ENCODE results near the gene KRTAP4-3.
"Not testable (repeated sequence)": the region's sequence is repeated elsewhere in the genome, so short reads cannot be mapped to it uniquely, and the experiment has no call there.

Gene KRTAP4-3

DNA sequence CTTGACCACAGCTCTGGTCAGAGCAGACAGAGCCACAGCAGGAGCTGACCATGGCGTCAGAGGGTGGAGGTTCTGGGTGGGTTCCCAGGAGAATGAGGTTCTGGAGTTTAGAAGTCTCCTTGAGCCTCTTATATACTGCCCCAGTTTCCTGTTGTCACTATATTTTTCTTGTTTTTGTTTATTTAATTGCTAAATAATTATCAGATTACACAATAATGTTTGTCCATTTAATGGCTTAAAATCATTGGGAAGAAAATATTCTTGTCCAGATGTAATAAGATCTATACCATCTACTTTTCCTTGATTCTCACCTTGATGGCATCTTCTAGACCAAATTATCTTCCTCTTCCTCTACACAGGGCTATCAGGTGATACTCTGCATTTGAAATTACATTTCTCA, at the start of gene KRTAP4-3:
Gene KRTAP4-3, minus strand, starts transcription at position 101 of the 400 bp plus-strand sequence. Its CDS starts 49 bp downstream, at position 52.
- no peak for DNase-seq (ENCODE audit: extremely low read depth in 1 of 2, low read depth in 1 of 2)

DNA sequence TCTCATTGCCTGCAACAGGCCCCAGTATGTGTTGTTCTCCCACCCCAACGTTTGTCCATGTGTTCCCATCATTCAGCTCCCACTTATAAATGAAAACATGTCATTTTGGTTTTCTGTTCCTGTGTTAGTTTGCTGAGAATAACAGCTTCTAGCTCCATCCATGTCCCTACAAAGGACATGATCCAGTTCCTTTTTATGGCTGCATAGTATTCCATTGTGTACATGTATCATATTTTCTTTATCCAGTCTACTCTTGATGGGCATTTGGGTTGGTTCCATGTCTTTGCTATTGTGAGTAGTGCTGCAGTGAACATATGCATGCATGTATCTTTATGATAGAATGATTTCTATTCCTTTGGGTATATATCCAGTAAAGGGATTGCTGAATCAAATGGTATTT, 47.7 kb upstream of the KRTAP4-3 start:
- no peak for DNase-seq (ENCODE audit: extremely low read depth in 1 of 2, low read depth in 1 of 2)

DNA sequence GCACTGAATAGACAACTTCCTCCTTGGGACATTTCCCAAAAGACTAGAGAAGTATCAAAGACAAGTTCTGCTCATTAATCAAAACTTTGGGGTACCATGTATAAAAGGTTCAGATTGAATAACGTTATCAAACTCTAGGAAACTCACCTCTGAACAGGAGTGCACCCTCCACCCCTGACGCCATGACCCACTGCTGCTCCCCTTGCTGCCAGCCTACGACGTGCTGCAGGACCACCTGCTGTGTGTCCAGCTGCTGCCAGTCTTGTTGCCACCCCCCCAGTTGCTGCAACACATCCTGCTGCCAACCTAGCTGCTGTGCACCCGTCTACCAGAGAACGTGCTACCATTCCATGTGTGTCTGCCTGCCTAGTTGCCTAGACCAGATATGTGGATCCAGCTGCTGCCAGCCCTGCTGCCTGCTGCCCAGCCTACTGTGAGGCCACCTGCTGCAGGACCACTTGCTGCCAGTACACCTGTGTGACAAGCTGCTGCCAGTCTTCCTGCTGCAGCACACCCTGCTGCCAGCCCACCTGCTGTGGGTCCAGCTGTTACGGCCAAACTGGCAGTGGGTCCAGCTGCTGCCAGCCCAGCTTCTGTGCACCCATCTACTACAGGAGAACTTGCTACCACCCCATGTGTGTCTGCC, 44.6 kb upstream of the KRTAP4-3 start:
- no peak for DNase-seq (ENCODE audit: extremely low read depth in 1 of 2, low read depth in 1 of 2)

DNA sequence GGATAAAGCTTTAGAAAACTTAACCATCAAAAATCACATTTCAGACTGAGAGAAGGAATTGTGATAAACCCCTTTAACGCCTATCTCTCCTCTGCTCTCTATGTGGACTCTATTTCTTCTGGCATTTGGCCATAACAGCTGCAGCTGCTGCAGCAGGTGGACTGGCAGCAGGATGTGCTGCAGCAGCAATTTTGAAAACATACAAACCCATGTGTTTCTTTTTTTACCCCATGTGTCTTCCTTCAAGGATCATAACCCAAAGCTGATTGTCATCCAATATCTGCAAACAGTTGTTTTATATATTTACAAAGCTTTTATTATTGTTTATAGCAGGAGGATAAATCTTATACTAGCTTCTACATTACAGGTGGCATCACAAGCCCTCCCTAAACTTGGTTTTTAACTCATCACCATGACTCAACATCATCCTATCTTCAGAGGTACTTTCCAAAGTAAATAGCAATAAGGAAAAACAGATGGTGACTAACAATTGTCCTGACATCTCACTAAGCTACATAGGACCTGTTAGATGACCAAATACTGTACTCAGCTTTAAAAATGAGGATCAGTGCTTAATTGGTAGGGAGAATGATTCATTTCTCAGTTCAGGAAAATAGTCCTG, 43.9 kb upstream of the KRTAP4-3 start:
- DNase-seq (ENCODE audit: extremely low read depth in 1 of 2, low read depth in 1 of 2) = no peak

DNA sequence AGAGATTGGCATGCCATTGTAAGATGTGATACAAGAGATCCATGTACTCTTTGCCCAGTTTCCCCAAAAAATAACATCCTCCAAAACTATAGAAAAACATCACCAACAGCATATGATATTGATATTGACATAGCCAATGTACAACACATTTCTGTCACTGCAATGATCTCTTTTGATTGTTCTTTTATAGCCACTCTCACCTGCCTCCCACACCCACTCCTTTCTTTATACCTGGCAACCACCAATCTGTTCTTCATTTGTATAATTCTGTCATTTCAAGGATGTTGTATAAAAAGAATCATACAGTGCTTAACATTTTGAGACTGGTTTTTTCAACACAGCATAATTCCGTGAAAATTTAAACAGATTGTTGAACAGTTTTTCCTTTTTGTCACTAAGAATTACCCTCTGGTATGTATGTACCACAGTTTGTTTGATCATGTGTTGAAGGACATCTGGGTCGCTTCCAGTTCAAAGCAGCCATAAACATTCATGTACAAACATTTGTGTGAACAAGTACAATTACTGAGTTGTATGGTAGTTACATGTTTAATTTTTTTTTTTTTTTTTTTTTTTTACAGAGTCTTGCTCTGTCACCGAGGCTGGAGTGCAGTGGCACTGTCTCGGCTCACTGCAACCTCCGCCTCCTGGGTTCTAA, 31.5 kb upstream of the KRTAP4-3 start:
- DNase-seq (ENCODE audit: extremely low read depth in 1 of 2, low read depth in 1 of 2) = no peak

DNA sequence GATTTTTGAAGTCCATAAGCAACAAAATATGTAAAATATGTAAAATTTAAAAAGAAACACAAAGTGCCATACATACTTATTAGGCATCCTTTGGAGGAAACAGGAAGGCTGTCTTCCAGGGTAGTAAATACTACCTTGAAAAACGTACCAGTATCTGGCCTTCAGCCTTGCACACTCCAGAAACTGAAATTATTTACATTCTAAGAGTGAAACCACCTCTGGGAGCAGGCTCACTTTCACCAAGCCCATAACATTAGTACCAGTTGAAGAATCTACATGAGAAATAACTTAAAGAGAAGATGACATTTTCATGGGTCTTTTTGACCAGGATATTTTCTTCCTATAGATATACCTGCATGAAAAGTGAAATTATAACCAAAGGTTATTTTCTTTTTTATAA, 28.0 kb upstream of the KRTAP4-3 start:
- no peak for DNase-seq (ENCODE audit: extremely low read depth in 1 of 2, low read depth in 1 of 2)

DNA sequence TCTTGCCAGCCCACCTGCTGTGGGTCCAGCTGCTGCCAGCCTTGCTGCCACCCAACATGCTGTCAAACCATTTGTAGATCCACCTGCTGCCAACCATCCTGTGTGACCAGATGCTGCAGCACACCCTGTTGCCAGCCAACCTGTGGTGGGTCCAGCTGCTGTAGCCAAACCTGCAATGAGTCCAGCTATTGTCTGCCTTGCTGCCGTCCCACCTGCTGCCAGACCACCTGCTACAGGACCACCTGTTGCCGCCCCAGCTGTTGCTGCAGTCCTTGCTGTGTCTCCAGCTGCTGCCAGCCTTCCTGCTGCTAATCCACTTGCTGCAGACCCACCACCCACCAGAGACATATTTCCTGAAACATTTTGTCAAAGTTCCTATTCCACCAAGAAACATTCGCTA, 22.3 kb upstream of the KRTAP4-3 start:
- DNase-seq (ENCODE audit: extremely low read depth in 1 of 2, low read depth in 1 of 2) = no peak

DNA sequence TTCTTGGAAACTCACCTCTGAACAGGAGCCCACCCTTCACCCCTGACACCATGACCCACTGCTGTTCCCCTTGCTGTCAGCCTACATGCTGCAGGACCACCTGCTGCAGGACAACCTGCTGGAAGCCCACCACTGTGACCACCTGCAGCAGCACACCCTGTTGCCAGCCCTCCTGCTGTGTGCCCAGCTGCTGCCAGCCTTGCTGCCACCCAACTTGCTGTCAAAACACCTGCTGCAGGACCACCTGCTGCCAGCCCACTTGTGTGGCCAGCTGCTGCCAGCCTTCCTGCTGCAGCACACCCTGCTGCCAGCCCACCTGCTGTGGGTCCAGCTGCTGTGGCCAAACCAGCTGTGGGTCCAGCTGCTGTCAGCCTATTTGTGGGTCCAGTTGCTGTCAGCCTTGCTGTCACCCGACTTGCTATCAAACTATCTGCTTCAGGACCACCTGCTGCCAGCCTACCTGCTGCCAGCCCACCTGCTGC, 21.9 kb upstream of the KRTAP4-3 start, which contains the start of gene KRTAP9-1:
Gene KRTAP9-1, plus strand, starts transcription at position 51 of the 482 bp plus-strand sequence. Its CDS starts 0 bp downstream, at position 51.
- not testable (repeated sequence) for DNase-seq (ENCODE audit: extremely low read depth in 1 of 2, low read depth in 1 of 2)

DNA sequence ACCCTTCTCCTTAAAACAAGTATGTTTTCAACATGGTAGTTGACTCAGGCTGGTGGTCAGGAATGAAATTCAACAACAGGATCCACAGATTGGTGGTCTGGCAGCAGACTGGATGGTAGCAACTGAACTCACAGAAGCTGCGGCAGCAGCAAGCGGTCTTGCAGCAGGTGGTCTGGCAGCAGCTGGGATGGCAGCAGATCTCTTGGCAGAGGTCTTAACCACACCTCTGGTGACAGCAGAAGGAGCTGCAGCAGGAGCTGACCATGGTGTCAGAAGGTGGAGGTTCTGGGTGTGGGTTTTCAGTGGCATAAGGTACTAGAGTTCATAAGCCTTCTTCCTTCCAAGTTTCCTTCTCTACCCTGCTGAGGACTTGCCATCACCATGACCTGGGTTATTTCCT, 18.9 kb upstream of the KRTAP4-3 start:
- DNase-seq (ENCODE audit: extremely low read depth in 1 of 2, low read depth in 1 of 2) = no peak

DNA sequence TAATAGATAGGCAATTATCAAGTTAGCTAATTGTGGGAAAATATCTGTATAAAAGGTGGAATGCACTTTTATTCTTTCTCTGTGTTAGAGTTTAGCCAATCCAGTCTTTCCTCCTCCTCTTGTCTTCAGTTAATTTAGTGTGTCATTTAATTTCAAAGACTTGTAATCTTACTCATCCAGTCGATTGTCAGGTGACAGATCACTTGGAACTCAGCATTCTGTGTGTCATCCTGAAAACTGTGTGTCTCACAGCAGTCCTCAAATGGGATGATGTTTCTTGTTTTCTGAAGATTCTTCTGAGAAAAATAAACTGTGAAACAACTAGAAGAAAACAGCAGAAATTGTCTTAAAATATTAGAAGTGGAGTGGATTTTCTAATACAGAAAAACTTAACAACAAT, 17.0 kb upstream of the KRTAP4-3 start:
- no peak for DNase-seq (ENCODE audit: extremely low read depth in 1 of 2, low read depth in 1 of 2)

DNA sequence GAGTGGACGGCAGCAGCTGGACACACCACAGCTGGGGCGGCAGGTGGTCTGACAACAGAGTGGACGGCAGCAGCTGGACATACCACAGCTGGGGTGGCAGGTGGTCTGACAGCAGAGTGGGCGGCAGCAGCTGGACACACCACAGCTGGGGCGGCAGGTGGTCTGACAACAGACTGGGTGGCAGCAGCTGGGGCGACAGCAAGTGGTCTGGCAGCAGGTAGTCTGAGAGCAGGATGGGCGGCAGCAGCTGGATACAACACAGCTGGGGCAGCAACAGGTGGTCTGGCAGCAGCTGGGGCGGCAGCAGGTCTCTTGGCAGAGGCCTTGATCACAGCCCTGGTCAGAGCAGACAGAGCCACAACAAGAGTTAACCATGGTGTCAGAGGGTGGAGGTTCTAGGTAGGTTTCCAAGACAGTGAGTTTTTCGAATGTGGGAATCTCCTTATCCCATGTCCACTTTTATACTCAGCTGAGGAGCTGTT, 16.5 kb upstream of the KRTAP4-3 start, which contains the start of gene KRTAP4-1:
Gene KRTAP4-1, minus strand, starts transcription at position 432 of the 482 bp plus-strand sequence. Its CDS starts 57 bp downstream, at position 375.
- no peak for DNase-seq (ENCODE audit: extremely low read depth in 1 of 2, low read depth in 1 of 2)

DNA sequence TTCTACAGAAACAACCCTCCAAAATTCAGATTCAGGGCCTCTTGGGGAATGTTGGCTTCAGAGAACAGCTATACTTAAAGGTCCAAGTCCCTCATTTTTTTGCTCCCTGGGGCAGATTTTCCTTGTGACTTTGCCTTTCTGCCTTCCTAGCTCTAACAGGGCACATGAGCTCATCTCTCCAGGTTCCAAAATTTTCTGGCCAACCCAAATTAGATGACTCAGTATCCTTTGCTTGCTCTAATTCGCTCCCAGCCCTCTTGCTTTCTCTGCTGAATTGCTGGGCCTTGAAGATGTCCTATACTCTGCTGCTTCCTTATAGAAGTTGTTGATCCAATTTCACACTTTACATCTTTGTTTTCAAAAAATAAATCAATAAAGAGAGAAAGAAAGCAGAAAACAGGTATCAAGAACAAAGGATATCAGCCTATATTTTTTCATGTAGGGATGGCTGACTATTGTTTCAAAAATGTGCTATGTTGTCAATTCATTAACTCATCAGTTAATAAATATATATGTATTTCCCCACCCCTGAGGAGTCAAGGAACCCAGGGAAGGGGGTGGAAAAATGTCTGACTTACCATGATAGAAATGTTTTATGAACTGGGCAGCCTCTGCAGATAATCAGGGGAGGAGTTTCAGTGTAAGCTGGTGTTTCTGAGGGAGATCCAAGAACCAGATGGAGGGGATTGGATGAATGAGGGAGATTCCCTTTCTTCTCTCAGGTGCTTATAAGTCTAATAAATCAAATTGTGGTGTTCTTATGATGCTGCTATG, 11.0 kb upstream of the KRTAP4-3 start:
- DNase-seq (ENCODE audit: extremely low read depth in 1 of 2, low read depth in 1 of 2) = no peak

DNA sequence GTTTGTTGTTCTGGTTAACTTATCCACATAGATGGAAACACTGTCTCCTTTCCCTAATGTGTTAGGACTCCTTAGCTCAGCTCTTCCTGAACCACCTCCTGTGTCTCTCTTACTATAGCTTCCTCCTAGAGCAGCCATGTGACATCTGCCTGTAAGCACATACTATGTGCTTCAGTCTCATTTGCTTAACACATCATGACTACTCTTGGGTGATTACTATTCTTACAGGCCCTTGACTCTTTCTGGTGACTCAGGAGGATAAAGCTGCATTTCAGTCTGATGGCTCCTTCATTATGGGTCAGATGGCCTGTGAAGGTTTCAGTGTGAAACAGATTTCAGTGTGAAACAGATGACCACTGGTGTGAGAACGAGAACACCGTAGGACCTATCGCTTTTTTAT, 10.3 kb upstream of the KRTAP4-3 start:
- no peak for DNase-seq (ENCODE audit: extremely low read depth in 1 of 2, low read depth in 1 of 2)

DNA sequence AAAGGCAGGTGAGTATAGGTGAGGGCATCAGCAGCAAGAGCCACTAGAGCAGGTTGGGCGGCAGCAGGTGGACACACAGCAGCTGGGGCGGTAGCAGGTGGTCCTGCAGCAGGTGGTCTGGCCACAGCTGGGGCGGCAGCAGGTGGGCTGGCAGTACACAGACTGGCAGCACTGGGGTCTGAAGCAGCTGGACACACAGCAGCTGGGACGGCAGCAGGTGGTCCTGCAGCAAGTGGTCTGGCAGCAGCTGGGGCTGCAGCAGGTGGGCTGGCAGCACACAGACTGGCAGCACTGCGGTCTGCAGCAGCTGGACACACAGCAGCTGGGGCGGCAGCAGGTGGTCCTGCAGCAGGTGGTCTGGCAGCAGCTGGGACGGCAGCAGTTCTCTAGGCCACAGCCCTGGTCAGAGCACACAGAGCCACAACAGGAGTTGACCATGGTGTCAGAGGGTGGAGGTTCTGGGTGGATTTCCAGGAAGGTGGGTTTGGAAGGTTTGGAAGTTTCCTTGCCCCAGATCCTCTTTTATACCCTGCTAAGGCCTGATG, 9.8 kb upstream of the KRTAP4-3 start, which contains the start of gene KRTAP4-2:
Gene KRTAP4-2, minus strand, starts transcription at position 495 of the 545 bp plus-strand sequence. Its CDS starts 57 bp downstream, at position 438.
- DNase-seq (ENCODE audit: extremely low read depth in 1 of 2, low read depth in 1 of 2) = no peak

DNA sequence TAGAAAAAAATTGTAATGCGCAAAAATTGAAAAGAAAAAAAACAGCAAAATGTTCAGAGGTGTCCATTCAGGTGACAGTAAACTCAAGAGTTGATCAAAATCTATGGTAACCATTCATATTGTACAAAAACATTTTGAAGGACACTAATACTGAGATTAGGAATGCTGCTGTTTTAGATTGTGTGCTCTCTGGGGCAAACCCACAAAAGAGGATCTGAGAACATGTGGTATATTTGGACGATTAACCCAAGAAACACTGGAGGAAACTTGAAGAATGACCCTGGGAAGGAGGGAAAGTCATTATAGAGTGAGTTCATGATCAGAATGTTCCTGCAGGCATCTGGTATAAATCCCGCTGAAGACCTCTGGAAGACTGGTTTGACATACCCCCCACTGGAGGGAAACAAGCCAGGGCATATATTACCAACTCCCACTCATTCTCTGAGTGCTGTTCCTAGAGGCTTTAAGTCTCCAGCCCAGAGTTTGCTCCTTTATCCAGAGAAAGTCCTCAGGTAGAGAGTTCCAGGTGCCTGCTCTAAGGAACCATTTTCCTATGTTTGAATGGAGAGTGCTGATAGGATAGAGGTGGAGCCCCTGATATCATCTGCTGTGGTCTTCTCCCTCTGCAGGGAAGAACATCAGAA, 8.8 kb upstream of the KRTAP4-3 start:
- no peak for DNase-seq (ENCODE audit: extremely low read depth in 1 of 2, low read depth in 1 of 2)

DNA sequence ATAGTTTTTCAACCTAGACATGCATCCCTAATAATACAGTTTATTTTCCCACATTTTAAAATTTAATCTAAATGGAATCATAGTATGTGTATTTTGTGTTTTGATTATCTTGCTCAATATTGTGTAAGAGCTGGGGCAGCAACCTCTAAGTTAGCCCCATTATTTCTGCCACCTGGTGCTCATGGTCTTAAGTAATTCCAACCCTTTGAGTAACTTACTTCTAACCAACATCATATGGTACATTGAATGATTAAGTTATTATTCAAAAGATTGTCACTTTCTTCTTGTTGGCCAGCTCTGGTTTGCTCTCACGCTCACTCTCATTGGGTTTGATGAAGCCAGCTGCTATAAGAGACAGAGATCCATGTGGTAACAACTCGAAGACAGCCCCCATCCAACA, 3.9 kb upstream of the KRTAP4-3 start:
- DNase-seq (ENCODE audit: extremely low read depth in 1 of 2, low read depth in 1 of 2) = no peak

DNA sequence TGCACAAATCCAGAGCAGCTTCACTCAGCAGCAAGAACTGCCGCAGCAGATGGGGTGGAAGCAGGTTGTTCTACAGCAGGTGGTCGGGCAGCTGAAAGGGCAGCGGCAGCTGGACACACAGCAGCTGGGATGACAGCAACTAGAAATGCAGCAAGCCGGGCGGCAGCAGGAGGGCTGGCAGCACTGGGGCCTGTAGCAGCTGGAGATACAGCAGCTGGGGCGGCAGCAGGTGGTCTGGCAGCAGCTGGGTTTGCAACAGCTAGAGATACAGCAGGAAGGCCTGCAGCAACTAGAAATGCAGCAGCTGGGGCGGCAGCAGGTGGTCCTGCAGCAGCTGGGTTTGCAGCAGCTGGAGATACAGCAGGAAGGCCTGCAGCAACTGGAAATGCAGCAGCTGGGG, 460 bp downstream of the KRTAP4-3 start:
- no peak for DNase-seq (ENCODE audit: extremely low read depth in 1 of 2, low read depth in 1 of 2)

DNA sequence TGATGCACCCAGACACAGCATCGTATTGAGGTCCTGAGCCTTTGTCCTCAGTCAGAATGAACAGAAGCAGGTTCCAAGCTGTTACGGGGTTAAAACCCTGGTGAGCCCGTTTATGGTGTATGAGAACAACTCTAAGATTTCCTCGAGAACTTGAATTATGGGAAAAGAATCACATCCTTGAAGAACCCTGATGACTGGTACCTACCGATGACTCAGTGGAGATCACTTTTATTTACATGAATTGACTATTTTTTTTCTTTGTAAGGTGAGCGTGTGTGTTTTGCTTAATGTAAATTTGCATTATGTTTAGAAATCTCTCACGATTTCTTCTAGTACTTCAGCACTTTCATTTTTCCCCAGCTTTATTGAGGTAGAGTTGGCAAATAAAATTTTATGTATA, 4.2 kb downstream of the KRTAP4-3 start:
- no peak for DNase-seq (ENCODE audit: extremely low read depth in 1 of 2, low read depth in 1 of 2)

DNA sequence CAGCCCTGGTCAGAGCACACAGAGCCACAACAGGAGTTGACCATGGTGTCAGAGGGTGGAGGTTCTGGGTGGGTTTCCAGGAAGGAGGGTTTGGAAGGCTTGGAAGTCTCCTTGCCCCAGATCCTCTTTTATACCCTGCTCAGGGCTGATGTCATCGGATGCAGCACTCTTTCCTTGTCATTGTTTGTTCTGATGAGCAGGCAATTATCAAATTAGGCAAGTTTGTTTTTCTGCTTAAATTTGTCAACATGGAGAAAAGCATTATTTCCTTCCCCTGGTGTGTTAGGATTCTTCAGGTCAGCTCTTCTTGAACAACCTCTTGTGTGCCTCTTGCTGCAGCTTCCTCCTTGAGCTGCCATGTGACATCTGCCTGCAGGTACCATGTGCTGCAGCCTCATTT, 7.4 kb downstream of the KRTAP4-3 start, which contains the start of gene KRTAP4-4:
Gene KRTAP4-4, minus strand, starts transcription at position 101 of the 400 bp plus-strand sequence. Its CDS starts 57 bp downstream, at position 44.
- DNase-seq (ENCODE audit: extremely low read depth in 1 of 2, low read depth in 1 of 2) = no peak

DNA sequence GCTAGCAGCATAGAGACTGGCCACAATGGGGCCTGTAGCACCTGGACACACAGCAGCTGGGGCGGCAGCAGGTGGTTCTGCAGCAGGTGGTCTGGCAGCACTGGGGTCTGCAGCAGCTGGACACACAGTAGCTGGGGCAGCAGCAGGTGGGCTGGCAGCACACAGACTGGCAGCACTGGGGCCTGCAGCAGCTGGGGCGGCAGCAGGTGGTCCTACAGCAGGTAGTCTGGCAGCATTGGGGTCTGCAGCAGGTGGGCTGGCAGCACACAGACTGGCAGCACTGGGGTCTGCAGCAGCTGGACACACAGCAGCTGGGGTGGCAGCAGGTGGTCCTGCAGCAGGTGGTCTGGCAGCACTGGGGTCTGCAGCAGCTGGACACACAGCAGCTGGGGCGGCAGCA, 7.8 kb downstream of the KRTAP4-3 start:
- DNase-seq (ENCODE audit: extremely low read depth in 1 of 2, low read depth in 1 of 2) = not testable (repeated sequence)
